ENCODE measurements around the gene PCMTD2.

DNA sequence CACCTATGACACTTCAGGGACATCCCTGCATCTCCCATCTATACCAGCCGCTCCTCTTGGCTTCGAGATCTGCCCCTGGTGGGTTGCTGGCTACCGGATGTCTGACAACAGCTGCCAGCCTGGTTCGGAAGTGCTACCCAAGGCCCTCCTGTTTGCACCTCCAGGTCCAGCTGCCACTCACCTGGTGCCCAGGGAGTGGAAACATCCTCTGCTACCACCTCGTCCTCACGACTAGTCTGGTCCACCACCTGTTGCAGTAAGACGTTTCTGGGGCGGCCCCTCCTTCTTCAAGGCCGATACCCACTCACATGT, 8.3 kb upstream of the PCMTD2 start:
- TF ChIP-seq POLR2A (IDR thresholded peaks at IDR 0.05; ENCODE audit: extremely low read depth, insufficient read length): no peak
- TF ChIP-seq, protein P1, sequence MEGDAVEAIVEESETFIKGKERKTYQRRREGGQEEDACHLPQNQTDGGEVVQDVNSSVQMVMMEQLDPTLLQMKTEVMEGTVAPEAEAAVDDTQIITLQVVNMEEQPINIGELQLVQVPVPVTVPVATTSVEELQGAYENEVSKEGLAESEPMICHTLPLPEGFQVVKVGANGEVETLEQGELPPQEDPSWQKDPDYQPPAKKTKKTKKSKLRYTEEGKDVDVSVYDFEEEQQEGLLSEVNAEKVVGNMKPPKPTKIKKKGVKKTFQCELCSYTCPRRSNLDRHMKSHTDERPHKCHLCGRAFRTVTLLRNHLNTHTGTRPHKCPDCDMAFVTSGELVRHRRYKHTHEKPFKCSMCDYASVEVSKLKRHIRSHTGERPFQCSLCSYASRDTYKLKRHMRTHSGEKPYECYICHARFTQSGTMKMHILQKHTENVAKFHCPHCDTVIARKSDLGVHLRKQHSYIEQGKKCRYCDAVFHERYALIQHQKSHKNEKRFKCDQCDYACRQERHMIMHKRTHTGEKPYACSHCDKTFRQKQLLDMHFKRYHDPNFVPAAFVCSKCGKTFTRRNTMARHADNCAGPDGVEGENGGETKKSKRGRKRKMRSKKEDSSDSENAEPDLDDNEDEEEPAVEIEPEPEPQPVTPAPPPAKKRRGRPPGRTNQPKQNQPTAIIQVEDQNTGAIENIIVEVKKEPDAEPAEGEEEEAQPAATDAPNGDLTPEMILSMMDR (IDR thresholded peaks at IDR 0.05; ENCODE audit: low read depth, low read length): no peak
- no peak for TF ChIP-seq MYC (IDR thresholded peaks at IDR 0.05; ENCODE audit: low read depth, low read length)
